GM12878 (cell line): ENCODE data around the gene SWT1. TPM values are rescaled to one million over a fixed set of nuclear protein-coding genes. Genes with fewer than 3 reads are reported as not detected.
A peak's percentile ranks its signal among the peaks of the same experiment; 100 is the strongest.

Source experiments
- FOS ChIP-seq: IDR thresholded peaks from 3 replicates; pipeline ENCODE4 v1.6.1; 2011; ENCODE audit warnings: borderline replicate concordance; ENCODE audit not compliant: insufficient read length; ENCODE audit errors: extremely low read depth
- HCFC1 ChIP-seq: fragments of 150-350 bp; IDR thresholded peaks from 2 replicates; pipeline ENCODE4 v1.6.1; 2014; ENCODE audit warnings: low read length
- IRF4 ChIP-seq: IDR thresholded peaks from 2 replicates; pipeline ENCODE4 v1.6.1; 2011; ENCODE audit warnings: low read depth, low read length
- NRF1 ChIP-seq: conservative IDR thresholded peaks from 2 replicates; pipeline ENCODE4 v1.6.1; 2011; ENCODE audit warnings: mild to moderate bottlenecking, low read depth, low read length, improper control_type of control experiment
- POLR2AphosphoS2 ChIP-seq: IDR thresholded peaks from 2 replicates; pipeline ENCODE4 v1.6.1; 2011; ENCODE audit warnings: low read depth, mild to moderate bottlenecking, low read length, improper control_type of control experiment, moderate library complexity
- RUNX3 ChIP-seq: IDR thresholded peaks from 2 replicates; pipeline ENCODE4 v1.6.1; 2012; ENCODE audit warnings: low read length, inconsistent platforms
- TCF12 ChIP-seq: IDR thresholded peaks from 2 replicates; pipeline ENCODE4 v1.6.1; 2011; ENCODE audit warnings: low read depth, mild to moderate bottlenecking, low read length
- USF1 ChIP-seq: IDR thresholded peaks from 2 replicates; pipeline ENCODE4 v1.6.1; 2011; ENCODE audit warnings: borderline replicate concordance, low read depth, mild to moderate bottlenecking, moderate library complexity, mixed read lengths, low read length; ENCODE audit not compliant: insufficient read depth; ENCODE audit errors: extremely low read length
- ZBTB11 ChIP-seq: fragments of 450-650 bp; formaldehyde crosslinking; IDR thresholded peaks from 2 replicates; pipeline ENCODE4 v1.5.0; 2022; ENCODE audit warnings: mild to moderate bottlenecking, missing genetic modification characterization
- ZNF592 ChIP-seq: fragments of 450-650 bp; IDR thresholded peaks from 2 replicates; pipeline ENCODE4 v1.6.1; 2017; ENCODE audit warnings: mild to moderate bottlenecking, moderate library complexity
- polyA plus RNA-seq, 11 experiments: library from polyadenylated mRNA; depleted of rRNA in 4 of 11; unstranded in 6 of 11; stranded (reverse) in 5 of 11; fragments of >200 nt; fragmentation: Nextera tagmentation in 4 of 11; fragmentation: Illumina TruSeq in 1 of 11; extraction: Ambion mirVana in 4 of 11; extraction: Trizol in 1 of 11; gene quantifications; 1 replicate in 1 of 11; 2 replicates in 10 of 11; pipeline versions ENCODE4 v1.2.1 to v1.2.3, GENCODE V29; 2011 to 2016; ENCODE audit warnings: inconsistent platforms in 2 of 11, missing spikeins in 2 of 11, low read depth in 1 of 11
- total RNA-seq, 4 experiments: library from RNA; depleted of rRNA in 3 of 4; stranded (reverse); fragments of >200 nt in 3 of 4; fragmentation: Illumina TruSeq in 1 of 4; extraction: Trizol in 1 of 4; gene quantifications; 2 replicates each; pipeline versions ENCODE4 v1.2.1 to v1.2.3, GENCODE V29; 2013 to 2021

Gene SWT1
- total and polyA plus RNA-seq, 10 of the 15 experiments (the other 5 are each of a cell fraction or from before 2014, with no cell fraction given), result 1.0 to 4.2 (median 2.6) TPM

- TF ChIP-seq ZNF592 (no peak), POLR2AphosphoS2 (no peak), HCFC1 (no peak), USF1 (no peak), ZBTB11 (CRISPR knock-in tag) (no peak), FOS (no peak), TCF12 (no peak), RUNX3 (peak; percentile 25; the same call in 1 of the 2 replicates), IRF4 (no peak), NRF1 (no peak)
These were observed 839 bp downstream of the SWT1 start (continued) for GRCh38 chr1:185157599-185158412.
